COLO668 (cell line): ENCODE data around the gene ARHGEF17.

Source experiments
- DNase-seq: peaks from one replicate; lab custom pipeline; 2025; ENCODE audit not compliant: unreplicated experiment; lab: John Stamatoyannopoulos, UW

Gene ARHGEF17

DNA sequence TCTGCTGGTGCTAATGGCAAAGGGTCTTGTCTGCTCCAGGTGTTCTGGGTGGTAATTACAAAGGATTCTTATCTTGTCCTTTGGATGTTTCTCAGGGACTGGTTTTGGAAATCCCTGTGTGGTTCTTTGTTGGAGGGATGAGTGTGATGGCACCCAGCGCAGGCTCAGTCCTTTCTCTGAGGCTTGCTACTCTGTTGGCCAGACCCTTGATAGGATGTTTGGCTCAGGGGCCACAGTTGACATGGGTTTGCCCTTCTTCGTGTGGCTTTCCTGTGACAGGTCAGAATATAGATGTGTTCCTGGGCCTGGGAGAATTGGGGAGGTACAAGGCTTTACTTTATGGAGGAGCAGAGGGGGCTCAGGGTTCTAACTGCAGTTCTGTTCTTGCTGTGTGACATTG, 4.0 kb downstream of the ARHGEF17 start:
- no peak for DNase-seq

DNA sequence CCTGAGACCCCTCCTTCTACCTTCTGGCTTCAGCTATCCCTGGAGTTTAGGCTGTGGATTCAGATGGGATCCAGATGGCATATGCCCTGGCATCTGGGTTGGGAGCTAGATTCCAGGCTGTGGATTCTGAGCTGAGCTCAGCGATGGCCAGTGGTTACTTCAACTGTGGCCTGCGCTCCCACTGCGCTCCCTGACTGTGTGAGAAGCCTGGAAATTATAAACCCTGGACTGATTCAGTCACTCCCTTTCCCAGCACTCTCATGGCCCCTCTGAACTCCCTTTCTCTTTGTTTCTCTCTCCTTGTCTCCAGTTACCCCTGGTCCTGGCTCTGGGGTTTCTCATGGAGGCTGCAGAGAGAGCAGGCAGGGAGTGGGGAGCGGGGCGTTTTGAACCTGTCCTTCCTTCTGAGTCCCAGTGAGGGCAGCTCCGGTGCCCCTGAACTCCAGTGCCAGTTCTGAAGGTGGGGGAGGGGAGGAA, 4.8 kb downstream of the ARHGEF17 start:
- no peak for DNase-seq

DNA sequence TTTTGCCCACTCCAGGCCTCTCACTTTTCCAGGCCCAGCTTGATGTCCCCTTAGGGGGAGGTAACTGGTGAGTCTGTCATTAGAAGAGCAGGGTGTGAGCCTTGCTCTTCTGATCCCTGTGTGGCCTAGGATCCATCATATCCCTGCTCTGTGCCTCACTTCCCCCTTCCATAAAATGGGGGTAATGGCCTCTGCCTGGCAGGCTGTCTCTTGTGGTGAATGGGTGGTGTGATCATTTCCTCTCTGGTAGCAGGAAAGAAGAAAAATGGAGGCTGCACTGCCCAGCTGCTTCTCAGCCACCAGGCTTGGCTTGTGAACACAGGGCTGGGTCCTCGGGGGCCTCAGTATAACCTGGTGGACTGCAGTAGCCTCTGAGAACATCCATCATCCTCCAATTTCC, 5.6 kb downstream of the ARHGEF17 start:
- no peak for DNase-seq

DNA sequence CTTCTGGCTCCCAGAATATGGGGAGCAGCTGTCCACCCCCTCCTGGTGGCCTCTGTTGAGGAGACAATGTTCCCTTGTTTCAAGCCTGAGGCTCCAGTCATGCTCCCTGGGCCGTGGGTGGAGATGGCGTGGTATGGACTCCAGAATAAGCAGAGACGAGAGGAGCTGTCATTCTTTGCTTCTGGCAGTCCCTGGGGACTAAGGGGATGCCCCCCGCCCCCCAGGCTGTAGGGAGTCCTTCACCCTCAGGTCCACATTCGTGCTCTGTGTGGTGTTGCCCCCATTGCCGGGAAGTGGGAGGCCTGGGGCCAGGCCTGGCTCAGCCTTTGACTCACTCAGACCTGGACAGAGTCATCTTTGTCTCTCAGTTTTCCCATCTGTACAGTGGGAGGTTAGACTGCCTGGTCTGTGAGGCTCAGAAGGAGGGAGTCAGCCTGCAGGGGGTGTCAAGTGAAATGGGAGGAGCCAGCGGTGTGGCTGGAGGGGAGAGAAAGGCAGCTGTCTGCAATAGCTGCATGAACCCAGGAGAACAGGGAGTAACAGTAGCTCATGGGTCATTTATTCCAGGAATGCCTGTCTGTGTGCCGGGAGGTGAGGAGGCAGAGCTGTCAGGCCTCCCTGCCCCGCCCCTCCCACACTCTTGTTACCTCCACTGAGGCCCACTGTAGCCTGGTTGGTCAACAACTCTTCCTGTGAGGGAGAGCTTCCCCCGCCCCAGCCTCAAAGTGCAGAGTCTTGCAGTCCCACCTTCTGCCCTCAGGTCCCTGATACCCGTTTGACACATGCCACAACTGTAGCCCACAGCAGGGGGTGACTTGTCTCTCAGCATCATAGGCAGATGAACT, 6.3 kb downstream of the ARHGEF17 start:
- no peak for DNase-seq

DNA sequence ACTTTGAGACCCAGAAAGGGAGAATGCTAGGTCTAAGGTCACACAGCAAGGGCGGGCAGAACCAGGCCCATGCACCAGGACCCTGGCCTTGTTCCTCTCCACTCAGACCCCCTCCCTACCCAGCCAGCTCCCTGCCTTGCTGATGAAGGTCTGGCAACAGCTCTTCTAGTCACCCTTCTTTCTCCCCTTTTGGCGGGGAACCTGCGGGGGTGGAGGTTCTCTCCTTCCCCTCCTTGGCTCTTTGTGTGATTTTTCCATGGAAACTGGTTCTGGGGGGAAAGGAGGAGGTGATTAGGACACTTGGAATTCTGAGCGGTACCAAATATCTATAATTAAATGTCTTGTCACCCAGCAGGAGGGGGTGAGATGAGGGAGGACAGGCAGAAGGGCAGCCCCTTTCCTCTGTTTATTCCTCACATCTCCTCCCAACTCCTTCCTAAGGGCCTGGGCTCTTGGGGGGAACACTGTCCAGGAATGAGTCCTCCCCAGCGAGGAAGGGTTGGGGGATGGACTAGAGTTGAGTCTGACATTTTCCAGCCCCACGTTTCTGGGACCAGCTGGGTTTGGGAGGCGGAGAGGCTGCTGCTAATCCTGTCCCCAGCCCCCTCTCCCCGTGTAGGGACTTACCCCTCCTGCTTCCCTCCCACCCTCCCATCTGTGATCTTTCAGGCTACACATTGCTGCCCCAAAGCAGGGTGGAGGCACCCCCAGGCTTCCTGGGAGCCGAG, 7.4 kb downstream of the ARHGEF17 start:
- no peak for DNase-seq

DNA sequence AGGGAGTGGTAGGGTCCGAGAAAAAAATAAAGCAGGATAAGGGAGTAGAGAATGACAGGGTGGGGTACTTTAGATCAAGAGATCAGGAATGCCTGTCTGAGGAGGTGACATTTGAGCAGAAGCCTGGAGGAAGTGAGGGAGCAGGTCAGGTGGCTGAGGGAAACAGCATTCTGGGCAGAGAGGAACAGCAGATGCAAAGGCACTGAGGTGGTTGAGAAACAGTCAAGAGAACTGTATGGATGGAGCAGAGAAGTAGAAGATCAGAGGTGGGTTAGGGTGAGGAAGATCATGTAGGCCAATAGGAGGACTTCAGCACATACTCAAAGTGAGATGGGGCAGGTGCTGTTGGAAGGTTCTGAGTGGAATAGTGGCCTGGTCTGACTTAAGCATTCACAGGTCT, 8.3 kb downstream of the ARHGEF17 start:
- DNase-seq, result no peak

DNA sequence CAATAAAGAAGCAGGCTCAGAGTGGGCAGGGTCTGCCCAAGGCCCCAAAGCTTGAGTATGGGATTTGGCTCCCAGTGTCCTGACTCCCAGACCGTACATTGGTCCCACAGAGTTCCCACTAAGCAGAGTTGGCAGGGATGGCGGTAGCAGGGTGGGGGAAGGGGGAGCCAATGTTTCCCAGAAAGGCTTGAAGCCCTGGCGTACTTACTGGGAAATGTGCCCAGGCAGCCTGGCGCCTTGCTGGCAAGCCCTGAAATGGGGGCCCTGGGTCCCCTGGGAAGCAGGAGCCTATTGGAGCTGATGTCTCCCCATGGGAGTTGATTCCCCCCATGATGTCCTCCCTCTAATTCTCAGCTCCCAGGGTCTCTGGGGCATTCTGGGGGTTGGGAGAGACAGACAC, 9.3 kb downstream of the ARHGEF17 start:
- DNase-seq, result no peak

DNA sequence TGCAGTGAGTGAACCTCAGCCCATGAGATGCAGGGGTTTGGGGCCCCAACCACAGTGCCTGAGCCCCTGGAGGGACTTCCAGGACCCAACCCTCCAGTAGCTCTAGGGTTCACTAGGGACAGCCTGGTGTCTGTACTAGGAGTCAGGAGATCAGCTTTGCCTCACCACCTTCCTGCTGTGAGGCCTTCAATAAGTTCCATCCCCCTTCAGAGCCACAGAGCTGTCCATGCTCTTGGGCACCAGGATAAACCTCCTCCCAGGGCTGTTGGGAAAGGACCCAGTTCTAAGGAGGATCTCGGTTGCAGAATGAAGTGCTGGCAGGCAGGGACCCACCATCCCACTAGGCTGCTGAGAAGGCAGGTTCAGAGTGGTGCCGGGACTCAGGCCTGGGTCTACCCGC, 9.7 kb downstream of the ARHGEF17 start:
- no peak for DNase-seq

DNA sequence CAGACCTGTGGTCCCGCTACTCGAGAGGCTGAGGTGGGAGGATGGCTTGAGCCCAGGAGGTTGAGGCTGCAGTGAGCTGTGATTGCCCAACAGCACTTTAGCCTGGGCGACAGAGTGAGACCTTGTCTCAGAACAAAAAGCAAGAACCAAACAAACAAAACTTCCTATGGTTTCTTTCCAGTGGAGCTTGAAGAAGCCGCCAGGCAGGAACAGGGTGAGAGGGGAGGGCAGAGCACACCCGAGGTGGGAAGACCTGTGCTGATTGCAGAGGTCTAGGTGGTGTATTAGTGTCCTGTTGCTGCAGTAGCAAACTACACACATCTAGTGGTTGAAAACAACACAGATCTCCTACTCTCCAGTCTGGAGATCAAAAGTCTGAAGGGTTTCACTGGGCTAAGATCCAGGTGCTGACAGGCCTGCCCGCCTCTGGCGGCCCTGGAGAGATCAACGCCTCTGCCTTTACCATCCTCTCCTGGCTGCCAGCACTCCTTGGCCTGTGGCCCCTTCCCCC, 10.5 kb downstream of the ARHGEF17 start:
- DNase-seq, result no peak

DNA sequence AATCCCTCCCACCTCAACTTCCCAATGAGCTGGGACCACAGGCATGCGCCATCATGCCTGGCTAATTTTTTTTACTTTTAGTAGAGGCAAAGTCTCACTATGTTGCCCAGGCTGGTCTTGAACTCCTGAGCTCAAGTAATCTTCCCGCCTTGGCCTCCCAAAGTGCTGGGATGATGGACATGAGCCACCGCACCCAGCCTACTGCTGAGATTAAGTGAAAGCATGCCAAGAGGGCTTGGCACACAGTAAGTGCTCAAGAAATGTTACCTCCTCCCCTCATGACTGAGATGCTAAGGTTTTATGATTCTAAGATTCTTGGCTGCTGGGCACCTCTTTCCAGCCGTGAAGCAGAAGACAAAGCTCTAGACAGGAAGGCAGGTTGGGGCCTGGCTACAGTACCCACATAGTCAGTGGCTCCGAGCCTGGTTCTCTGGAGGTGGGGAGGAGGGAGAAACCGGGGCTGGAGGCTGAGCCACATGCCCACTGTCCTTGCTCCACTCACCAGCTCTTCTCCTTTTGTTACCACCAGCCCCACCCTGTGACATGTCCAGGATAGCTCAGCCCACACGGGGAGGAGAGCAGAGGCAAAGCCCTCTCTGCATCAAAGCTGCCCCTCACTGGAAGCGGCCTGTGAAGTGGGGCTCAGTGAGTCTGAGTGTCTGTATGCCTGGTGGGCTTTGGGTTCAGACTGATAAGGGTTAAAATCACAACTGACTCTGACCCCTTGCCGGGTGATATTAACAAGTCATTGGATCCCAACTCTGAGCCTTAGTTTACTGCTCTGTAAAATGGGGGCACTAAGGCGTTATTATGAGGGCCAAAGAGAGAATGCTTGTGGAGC, 12.9 kb downstream of the ARHGEF17 start:
- no peak for DNase-seq

DNA sequence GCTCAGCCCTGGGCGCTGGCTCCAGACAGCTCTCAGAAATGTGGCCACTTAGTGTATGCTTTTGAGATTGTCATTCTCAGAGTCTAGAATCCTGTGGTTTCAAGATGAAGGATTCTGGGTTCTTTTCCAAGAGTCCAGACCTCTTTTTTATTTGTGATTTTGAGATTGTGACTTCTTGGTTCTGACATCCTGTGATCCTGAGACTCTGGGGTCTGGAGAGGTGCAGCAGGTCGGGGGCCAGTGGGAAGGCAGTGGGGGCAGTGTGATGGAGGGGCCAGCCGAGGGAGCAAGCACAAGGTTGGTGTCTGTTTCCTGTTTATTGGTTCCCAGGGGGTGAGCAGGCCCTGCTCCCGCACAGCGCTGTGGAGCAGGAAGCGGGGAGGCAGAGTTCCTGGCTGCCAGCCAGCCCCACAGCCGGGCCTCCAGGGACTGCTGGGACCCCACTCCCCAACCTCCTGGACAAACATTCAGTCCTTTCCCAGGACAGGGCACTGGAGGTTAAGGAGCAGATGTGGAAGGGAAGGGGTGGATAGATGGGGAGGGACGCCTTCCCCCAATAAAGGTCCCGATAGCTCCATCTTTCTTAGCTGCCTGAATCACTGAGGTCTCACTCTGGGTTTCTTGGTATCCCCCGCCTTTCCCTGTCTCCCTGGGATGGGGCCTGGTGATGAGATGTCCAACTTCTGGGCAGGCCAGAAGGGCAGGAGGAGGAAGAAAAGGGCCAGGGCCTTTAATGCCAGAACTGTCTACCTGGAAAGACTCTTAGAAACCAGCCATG, 13.7 kb downstream of the ARHGEF17 start:
- DNase-seq, result no peak

DNA sequence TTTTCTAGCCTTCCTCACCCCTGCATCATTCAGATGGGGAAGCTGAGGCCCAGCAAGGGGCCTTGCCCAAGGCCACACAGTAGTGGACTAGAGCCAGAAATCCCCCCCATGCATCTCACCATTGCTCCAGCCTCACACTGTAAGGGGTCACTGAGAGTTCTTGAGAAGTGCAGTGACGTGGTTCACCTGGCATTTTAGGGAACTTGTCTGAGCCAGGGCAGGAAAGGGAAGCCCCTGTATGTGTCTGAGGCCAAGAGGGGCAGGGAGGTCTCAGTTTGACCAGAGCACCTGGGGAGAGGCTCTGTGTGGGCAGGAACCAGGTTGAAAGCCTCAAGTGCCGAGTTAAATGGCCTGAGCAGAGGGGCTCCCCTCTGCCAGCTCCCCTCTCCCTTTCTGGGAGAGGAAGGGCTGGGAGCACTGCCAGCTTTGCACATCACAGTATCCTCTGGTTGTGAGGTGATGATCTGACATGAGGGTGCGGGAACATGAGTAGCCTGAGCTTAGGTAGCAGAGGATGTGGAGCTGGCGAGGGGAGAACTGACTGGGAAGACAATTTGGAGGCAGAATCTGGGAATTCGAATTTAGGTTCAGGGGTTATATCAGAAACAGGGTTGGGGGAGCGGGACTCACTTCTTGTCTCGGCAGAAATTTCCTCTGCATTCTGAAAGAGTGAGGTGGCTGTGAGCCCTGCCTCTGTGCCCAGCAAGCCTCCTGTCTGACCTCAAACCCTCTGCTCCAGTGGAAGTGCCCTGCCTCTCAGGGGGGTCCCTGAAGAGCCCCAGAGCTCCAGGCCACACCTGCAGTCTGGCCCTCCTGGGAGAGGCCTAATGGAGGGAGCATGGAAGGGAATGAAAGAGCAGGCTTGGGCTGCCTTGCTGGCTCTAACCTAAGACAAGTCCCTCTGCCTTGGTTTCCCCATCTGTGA, 14.6 kb downstream of the ARHGEF17 start:
- DNase-seq, result no peak

DNA sequence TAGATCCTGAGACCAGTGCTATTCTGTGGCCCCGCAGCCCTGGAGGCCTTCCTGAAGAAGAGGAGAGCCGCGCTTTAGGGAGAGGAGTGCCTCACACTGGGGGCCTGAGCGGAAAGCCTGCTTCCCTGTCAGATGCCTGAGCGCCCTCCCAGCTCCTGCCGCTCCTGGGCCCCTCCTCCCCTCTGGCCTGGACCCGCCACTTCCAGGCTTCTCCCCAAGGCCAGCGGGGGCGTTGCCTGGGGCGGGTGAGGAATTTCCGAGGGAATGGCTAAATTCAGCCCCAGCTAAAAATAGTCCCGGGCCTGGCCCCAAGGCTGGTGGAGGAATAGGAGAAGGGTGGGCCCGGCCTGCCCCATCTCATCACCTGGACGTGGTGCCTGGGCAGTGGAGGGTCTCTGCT, 15.4 kb downstream of the ARHGEF17 start:
- no peak for DNase-seq

DNA sequence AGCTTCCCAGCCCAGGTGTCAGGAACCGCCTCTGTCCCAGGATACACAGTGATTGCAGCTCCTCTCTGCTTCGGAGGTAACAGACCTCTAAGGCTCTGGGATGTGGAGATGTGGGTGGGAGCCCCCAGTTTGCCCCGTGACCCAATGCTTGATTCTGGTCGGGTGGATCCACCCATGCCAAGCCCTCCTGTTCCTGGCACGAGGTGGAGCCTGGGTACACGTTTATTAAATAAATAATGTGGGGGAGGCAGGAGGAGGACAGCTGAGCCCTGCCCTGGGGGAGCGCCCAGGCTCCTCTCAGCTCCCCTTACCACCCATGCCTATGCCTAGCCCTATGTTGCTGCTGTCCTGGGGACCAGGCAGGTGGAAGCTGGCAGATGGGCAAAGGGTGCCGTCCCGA, 16.0 kb downstream of the ARHGEF17 start:
- no peak for DNase-seq

DNA sequence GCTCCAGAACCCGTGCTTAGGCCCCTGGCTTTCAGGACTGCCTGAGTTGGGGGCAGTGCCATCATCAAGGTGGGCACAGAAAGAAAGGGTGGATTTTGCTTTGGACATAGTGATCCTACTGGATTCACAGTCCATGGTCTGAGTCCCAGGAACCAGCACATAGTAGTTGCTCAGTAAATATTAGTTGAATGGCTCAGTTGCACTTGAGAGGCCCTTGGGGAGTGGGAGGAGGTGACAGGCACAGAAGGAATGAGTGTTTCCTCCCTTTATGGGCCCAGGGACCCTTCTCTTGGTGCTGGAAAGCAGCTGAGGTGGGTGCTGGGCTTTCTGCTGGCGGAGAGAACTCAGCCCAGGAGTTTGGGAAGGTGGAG, 16.6 kb downstream of the ARHGEF17 start:
- no peak for DNase-seq

DNA sequence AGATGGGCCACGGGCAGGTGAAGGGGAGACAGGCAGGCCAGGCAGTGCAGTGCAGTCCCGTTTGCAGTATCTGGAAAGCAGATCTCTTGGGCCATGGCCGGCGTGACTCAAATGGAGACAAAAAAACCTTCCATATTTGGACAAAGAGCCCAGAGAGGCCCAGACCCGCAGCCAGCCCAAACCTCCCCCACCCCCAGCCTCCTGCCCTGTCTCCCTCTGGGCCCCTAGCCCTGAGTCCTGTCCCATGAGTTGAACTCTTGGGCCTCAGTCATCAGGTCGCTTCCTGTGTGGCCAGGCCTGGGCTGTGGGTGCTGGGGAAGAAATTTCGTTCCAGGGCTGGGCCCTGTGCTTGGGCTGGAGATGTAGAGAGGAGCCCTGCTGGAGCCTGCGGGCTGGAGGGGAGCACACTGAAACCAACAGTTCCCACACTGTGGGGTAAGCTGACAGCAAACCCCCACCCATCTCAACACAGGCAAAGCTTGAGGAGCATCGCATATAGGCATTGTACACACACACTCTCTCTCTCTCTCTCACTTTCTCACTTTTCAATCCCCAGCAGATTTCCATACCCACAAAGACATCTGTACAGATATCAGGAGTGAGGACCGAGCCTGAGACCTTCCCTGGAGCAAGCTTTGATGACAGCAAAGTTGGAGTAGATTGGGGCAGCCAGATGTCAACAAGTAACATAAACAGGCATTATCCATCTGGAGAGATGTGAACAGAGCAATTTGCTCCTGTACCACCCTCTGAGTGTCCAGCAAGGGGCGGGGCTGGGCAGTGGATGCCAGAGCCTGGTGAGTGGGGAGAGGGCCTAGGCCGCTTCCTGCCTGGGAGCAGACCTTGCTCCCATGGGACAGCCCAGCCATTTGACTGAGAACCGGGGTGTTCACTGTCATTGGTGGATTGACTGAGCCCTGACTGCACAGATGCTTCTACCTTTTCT, 17.2 kb downstream of the ARHGEF17 start:
- DNase-seq, result no peak

DNA sequence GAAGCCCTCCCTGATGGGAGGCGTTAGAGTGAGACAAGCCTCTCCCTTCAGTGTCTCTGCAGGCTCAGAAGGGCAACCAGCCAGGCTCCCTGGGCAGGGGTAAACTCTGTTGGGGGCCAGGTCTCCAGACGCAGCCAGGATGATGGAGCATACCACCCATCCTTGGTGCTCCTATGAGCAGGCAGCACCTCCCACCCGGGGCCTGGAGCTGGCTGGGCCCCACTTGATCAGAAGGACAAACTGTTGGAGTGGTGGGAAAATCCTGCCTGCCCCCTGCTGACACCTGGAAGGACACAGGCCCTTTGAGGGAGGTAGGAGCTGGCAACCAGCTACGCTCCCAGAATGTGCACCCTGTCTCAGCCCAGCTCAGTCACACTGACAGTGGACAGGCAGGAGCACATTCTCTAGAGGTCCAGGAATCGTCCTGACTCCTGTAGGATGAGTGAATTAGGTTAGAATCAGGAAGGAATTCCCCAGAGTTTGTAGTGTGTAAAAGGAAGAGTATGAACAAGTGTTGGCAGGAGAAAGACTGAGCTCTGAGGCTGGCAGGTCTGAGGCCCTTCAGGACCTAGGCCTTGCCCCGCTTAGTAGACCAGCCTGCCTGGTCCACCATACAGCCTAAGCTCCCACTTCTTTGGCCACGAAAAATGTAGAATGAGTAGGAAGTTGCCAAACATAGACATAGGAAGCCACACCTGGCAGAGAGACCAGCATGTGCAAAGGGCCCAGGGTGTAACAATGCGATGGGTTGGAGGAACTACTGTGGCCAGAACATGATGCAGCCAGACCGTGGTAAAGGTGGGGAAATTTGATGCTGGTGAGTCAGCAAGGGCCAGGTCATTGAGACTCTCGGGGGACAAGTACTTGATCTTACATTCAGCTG, 19.1 kb downstream of the ARHGEF17 start:
- DNase-seq, result no peak
